K562 (cell line): Measurements from ENCODE around the gene RBM3. TPM values are rescaled to one million over a fixed set of nuclear protein-coding genes. Genes with fewer than 3 reads are reported as not detected.
A peak's percentile ranks its signal among the peaks of the same experiment; 100 is the strongest.

Experiments used
- ATAC-seq: fragments of 200-7000 bp; cut with Tn5 transposase; 3 replicates; pipeline ENCODE4 v1.9.1; 2020; ENCODE audit warnings: moderate library complexity
- BruUV-seq: library from RNA; stranded (reverse); fragments of 400-500 nt; replicated peaks from 2 replicates; lab custom pipeline; 2021; lab: Mats Ljungman, UMichigan
- CTCF ChIA-PET: fragments of 300-600 bp; formaldehyde crosslinking; extraction: SDS; loops from one replicate; lab custom pipeline; 2021; ENCODE audit warnings: low intra/inter-chr PET ratio; lab: Yijun Ruan, JAX
- POLR2A ChIA-PET: fragments of 300-600, 350-650 bp; sonication (Branson Sonifier 250); formaldehyde crosslinking; extraction: SDS; loops from one replicate; lab custom pipeline; 2021; ENCODE audit warnings: antibody characterized with exemption, inconsistent platforms; lab: Yijun Ruan, JAX
- DNase-seq, 4 experiments: peaks; one replicate each; pipeline versions ENCODE4 v3.0.0 to v3.0.0-alpha.2; 2011 to 2018; ENCODE audit warnings: low spot score in 3 of 4, mixed read lengths in 3 of 4; ENCODE audit errors: extremely low read depth in 1 of 4
- FAIRE-seq: peaks from 2 replicates; lab custom pipeline; 2011; peaks lifted over from hg19 to GRCh38; lab: Jason Lieb, UNC
- H2AFZ ChIP-seq: 2 replicates; pipeline ENCODE4 v1.6.0; 2011; ENCODE audit warnings: low read depth, low read length, control low read depth, inconsistent platforms
- H3K27ac ChIP-seq: fragments of 200-600 bp; 3 replicates; pipeline ENCODE4 v1.8.0; 2011; ENCODE audit warnings: low read depth, mild to moderate bottlenecking, control low read depth, inconsistent platforms, low read length, moderate library complexity, mixed read lengths; ENCODE audit errors: extremely low read depth
- H3K27me3 ChIP-seq, 2 experiments: fragments of 300-600 bp in 1 of 2; 2 replicates in 1 of 2; 3 replicates in 1 of 2; pipeline versions ENCODE4 v1.6.0 to v1.8.0; 2011; ENCODE audit warnings: inconsistent platforms in 2 of 2, low read length in 2 of 2, mild to moderate bottlenecking in 1 of 2, mixed read lengths in 1 of 2, moderate library complexity in 1 of 2; ENCODE audit not compliant: control insufficient read depth in 2 of 2, insufficient read depth in 2 of 2
- H3K36me3 ChIP-seq: fragments of 300-600 bp; 3 replicates; pipeline ENCODE4 v1.8.0; 2011; ENCODE audit warnings: mild to moderate bottlenecking, low read length, inconsistent platforms; ENCODE audit not compliant: control insufficient read depth, insufficient read depth
- H3K4me1 ChIP-seq, 2 experiments: fragments of 200-600 bp in 1 of 2; replicated peaks in 1 of 2; 2 replicates in 1 of 2; 3 replicates in 1 of 2; pipeline versions ENCODE4 v1.5.1 to v1.8.0; 2011; ENCODE audit warnings: inconsistent platforms in 2 of 2, low read length in 2 of 2, mild to moderate bottlenecking in 1 of 2, mixed read lengths in 1 of 2, moderate library complexity in 1 of 2; ENCODE audit not compliant: control insufficient read depth in 2 of 2, insufficient read depth in 2 of 2
- H3K4me2 ChIP-seq: 2 replicates; pipeline ENCODE4 v1.6.1; 2011; ENCODE audit warnings: low read length, control low read depth, inconsistent platforms, mixed read lengths; ENCODE audit not compliant: insufficient read depth
- H3K4me3 ChIP-seq: fragments of 200-600 bp; sonication (generic), shearing (Covaris generic); 2 replicates; pipeline ENCODE4 v1.5.1; 2016; ENCODE audit warnings: control low read depth, inconsistent platforms
- H3K79me2 ChIP-seq: fragments of 200-600 bp; 3 replicates; pipeline ENCODE4 v1.8.0; 2011; ENCODE audit warnings: low read length, inconsistent platforms; ENCODE audit not compliant: control insufficient read depth, insufficient read depth
- H3K9ac ChIP-seq, 2 experiments: 2 replicates each; pipeline versions ENCODE4 v1.6.0 to v1.6.1; 2011; ENCODE audit warnings: low read depth in 2 of 2, low read length in 2 of 2, control low read depth in 1 of 2, inconsistent platforms in 1 of 2, mild to moderate bottlenecking in 1 of 2, mixed read lengths in 1 of 2; ENCODE audit not compliant: insufficient read depth in 1 of 2
- H3K9me1 ChIP-seq: one replicate; pipeline ENCODE4 v1.6.0; 2011; ENCODE audit warnings: inconsistent platforms, mild to moderate bottlenecking, low read length, moderate library complexity; ENCODE audit not compliant: control insufficient read depth, insufficient read depth
- H3K9me3 ChIP-seq: replicated peaks from 2 replicates; pipeline ENCODE4 v1.5.1; 2011; ENCODE audit warnings: low read depth, low read length, inconsistent platforms; ENCODE audit not compliant: control insufficient read depth, insufficient read depth
- H4K20me1 ChIP-seq: replicated peaks from 2 replicates; pipeline ENCODE4 v1.6.1; 2011; ENCODE audit warnings: low read length, inconsistent platforms, mixed read lengths; ENCODE audit not compliant: control insufficient read depth, insufficient read depth
- ARNT ChIP-seq, 2 experiments: fragments of 450-650 bp; IDR thresholded peaks; 2 replicates each; pipeline ENCODE4 v1.6.1; 2016; ENCODE audit warnings: mild to moderate bottlenecking in 1 of 2
- C11orf30 ChIP-seq: fragments of 450-650 bp; IDR thresholded peaks from 2 replicates; pipeline ENCODE4 v1.6.1; 2016; ENCODE audit warnings: low read depth, mild to moderate bottlenecking
- CBFB ChIP-seq: sonication (generic); formaldehyde crosslinking; IDR thresholded peaks from 2 replicates; pipeline ENCODE4 v1.4.0; 2020; ENCODE audit warnings: mild to moderate bottlenecking, missing genetic modification reagents
- CEBPG ChIP-seq, 3 experiments: fragments of 200-800 bp in 1 of 3; sonication (Bioruptor generic) in 1 of 3; sonication (generic) in 1 of 3; formaldehyde crosslinking in 1 of 3; IDR thresholded peaks in 2 of 3; conservative IDR thresholded peaks in 1 of 3; 2 replicates each; pipeline versions ENCODE4 v1.6.1 to v1.8.0; 2016 to 2022; ENCODE audit warnings: missing compliant biosample characterization in 2 of 3, missing genetic modification characterization in 2 of 3, mild to moderate bottlenecking in 1 of 3, missing genetic modification reagents in 1 of 3
- CTBP1 ChIP-seq: fragments of 450-650 bp; IDR thresholded peaks from 2 replicates; pipeline ENCODE4 v1.6.1; 2016; ENCODE audit warnings: borderline replicate concordance
- EP300 ChIP-seq: IDR thresholded peaks from 2 replicates; pipeline ENCODE4 v1.6.1; 2012; ENCODE audit warnings: low read length, improper control_type of control experiment
- EP400 ChIP-seq: fragments of 450-650 bp; IDR thresholded peaks from 2 replicates; pipeline ENCODE4 v1.6.1; 2017; ENCODE audit warnings: antibody characterized with exemption, mild to moderate bottlenecking, moderate library complexity
- ESRRA ChIP-seq: fragments of 450-650 bp; IDR thresholded peaks from 2 replicates; pipeline ENCODE4 v1.6.1; 2014; ENCODE audit warnings: low read depth, mild to moderate bottlenecking, moderate library complexity, borderline replicate concordance
- FOXK1 ChIP-seq: sonication (generic); formaldehyde crosslinking; IDR thresholded peaks from 2 replicates; pipeline ENCODE4 v1.8.0; 2022; ENCODE audit warnings: missing genetic modification reagents, mild to moderate bottlenecking, borderline replicate concordance
- GABPA ChIP-seq: fragments of 200-800 bp; sonication (Bioruptor generic); conservative IDR thresholded peaks from 2 replicates; pipeline ENCODE4 v1.6.1; 2016; ENCODE audit warnings: low read depth, missing genetic modification characterization, missing compliant biosample characterization
- GTF2F1 ChIP-seq: IDR thresholded peaks from 2 replicates; pipeline ENCODE4 v1.6.1; 2011; ENCODE audit warnings: low read depth, low read length, improper control_type of control experiment
- HDGF ChIP-seq: fragments of 450-650 bp; IDR thresholded peaks from 2 replicates; pipeline ENCODE4 v1.6.1; 2016
- HES1 ChIP-seq: fragments of 450-650 bp; IDR thresholded peaks from 2 replicates; pipeline ENCODE4 v1.6.1; 2016; ENCODE audit warnings: low read depth, mild to moderate bottlenecking, moderate library complexity
- MLX ChIP-seq, 2 experiments: fragments of 450-650 bp in 1 of 2; sonication (generic) in 1 of 2; formaldehyde crosslinking; conservative IDR thresholded peaks; 2 replicates each; pipeline versions ENCODE4 v1.4.0 to v1.8.1; 2020 to 2022; ENCODE audit warnings: mild to moderate bottlenecking in 1 of 2, missing genetic modification reagents in 1 of 2
- NCOA6 ChIP-seq: fragments of 450-650 bp; IDR thresholded peaks from 2 replicates; pipeline ENCODE4 v1.6.1; 2017; ENCODE audit warnings: mild to moderate bottlenecking
- NR4A1 ChIP-seq, 2 experiments: fragments of 250-450 bp in 1 of 2; fragments of 450-650 bp in 1 of 2; sonication (Bioruptor Pico) in 1 of 2; IDR thresholded peaks; 2 replicates each; pipeline versions ENCODE4 v1.4.0 to v1.6.1; 2016 to 2020; ENCODE audit warnings: mild to moderate bottlenecking in 2 of 2, missing compliant biosample characterization in 1 of 2, missing genetic modification characterization in 1 of 2, moderate library complexity in 1 of 2
- PPARD ChIP-seq: fragments of 250-450 bp; sonication (Bioruptor Pico); IDR thresholded peaks from 2 replicates; pipeline ENCODE4 v1.8.0; 2022; ENCODE audit warnings: inconsistent platforms, mild to moderate bottlenecking, moderate library complexity
- SIN3B ChIP-seq: fragments of 450-650 bp; IDR thresholded peaks from 2 replicates; pipeline ENCODE4 v1.6.1; 2017; ENCODE audit warnings: low read depth, mild to moderate bottlenecking, moderate library complexity
- SMAD4 ChIP-seq: fragments of 250-450 bp; sonication (Bioruptor Pico); conservative IDR thresholded peaks from 2 replicates; pipeline ENCODE4 v1.8.0; 2021; ENCODE audit warnings: inconsistent platforms, mild to moderate bottlenecking, moderate library complexity
- SNAPC5 ChIP-seq: fragments of 250-450 bp; sonication (Bioruptor Pico); IDR thresholded peaks from 2 replicates; pipeline ENCODE4 v1.8.0; 2021; ENCODE audit warnings: moderate library complexity, mild to moderate bottlenecking, inconsistent platforms
- STAT5B ChIP-seq: fragments of 250-450 bp; sonication (Bioruptor Pico); IDR thresholded peaks from 2 replicates; pipeline ENCODE4 v1.8.0; 2021; ENCODE audit warnings: mild to moderate bottlenecking, inconsistent platforms
- TAF9B ChIP-seq: fragments of 450-650 bp; IDR thresholded peaks from 2 replicates; pipeline ENCODE4 v1.6.1; 2018; ENCODE audit warnings: mild to moderate bottlenecking; ENCODE audit not compliant: partially characterized antibody
- TRIM28 ChIP-seq: fragments of 450-650 bp; IDR thresholded peaks from 2 replicates; pipeline ENCODE4 v1.6.1; 2017
- ZNF134 ChIP-seq: fragments of 250-450 bp; sonication (Bioruptor Pico); conservative IDR thresholded peaks from 2 replicates; pipeline ENCODE4 v1.4.0; 2020
- ZNF589 ChIP-seq: fragments of 200-800 bp; sonication (Bioruptor generic); IDR thresholded peaks from 2 replicates; pipeline ENCODE4 v1.6.1; 2016; ENCODE audit warnings: low read depth, missing genetic modification characterization, missing compliant biosample characterization
- WGBS: fragments of 100-300 bp; shearing (Covaris generic); methylation state at CpG from one replicate; pipeline ENCODE4 v1.1.6; 2016; ENCODE audit warnings: low coverage, mixed read lengths; ENCODE audit not compliant: insufficient coverage; ENCODE audit errors: missing lambda C conversion rate; 5-methylcytosine and 5-hydroxymethylcytosine counted together
- in situ Hi-C: fragments of 300-500 bp; cut with MboI; formaldehyde crosslinking; loops from 4 replicates; pipeline ENCODE4 v1.15.0; 2018; ENCODE audit warnings: inconsistent platforms, mixed read lengths
- intact Hi-C: fragments of 100-400 bp; cut with micrococcal nuclease; formaldehyde crosslinking; loops from 2 replicates; pipeline ENCODE4 v1.14.2; 2022
- polyA plus RNA-seq, 8 experiments: library from polyadenylated mRNA; depleted of rRNA in 4 of 8; stranded (reverse) in 5 of 8; unstranded in 3 of 8; fragments of >200 nt; fragmentation: Nextera tagmentation in 2 of 8; fragmentation: Illumina TruSeq in 1 of 8; extraction: Ambion mirVana in 2 of 8; extraction: Trizol in 1 of 8; gene quantifications; 2 replicates each; pipeline versions ENCODE4 v1.2.1 to v1.2.3, GENCODE V29; 2011 to 2014; ENCODE audit warnings: inconsistent platforms in 1 of 8, missing spikeins in 1 of 8
- total RNA-seq, 7 experiments: library from RNA; depleted of rRNA in 6 of 7; stranded (reverse); fragments of >200 nt in 6 of 7; fragmentation: Illumina TruSeq in 2 of 7; extraction: Trizol in 2 of 7; gene quantifications; 2 replicates each; pipeline versions ENCODE4 v1.2.1 to v1.2.3, GENCODE V29; 2011 to 2021; ENCODE audit warnings: low replicate concordance in 1 of 7

RBM3 gene
- total and polyA plus RNA-seq, 9 of the 15 experiments (the other 6 are each of a cell fraction or from before 2014, with no cell fraction given), result 70.3 to 272 (median 209) TPM

- intact Hi-C loops (no loop called here), in situ Hi-C loops (no loop called here)
- DNase-seq (no peak), ATAC-seq (peak; percentile 62), FAIRE-seq (no peak)
- Histone ChIP-seq H3K4me2 (no peak overlapping the region), H3K27ac (no peak overlapping the region), H3K4me1 (peaks cover 4 to 13% of the 10 kb centered on the region in 2 experiments; a peak in 3 of 5 replicates), H3K9me3 (no peaks in the 10 kb centered on the region), H2AFZ (no peak overlapping the region), H3K9ac (peak overlapping the region in 1 of 2 experiments; percentile 64; a peak in 2 of 4 replicates), H3K4me3 (no peak overlapping the region), H3K79me2 (no peaks in the 10 kb centered on the region), H3K9me1 (no peaks in the 10 kb centered on the region), H3K36me3 (no peaks in the 10 kb centered on the region), H3K27me3 (no peaks in the 10 kb centered on the region), H4K20me1 (no peaks in the 10 kb centered on the region)
- BruUV-seq, result no TSS peak
- 60% methylated on average over 5 of the region's 5 CpGs for WGBS
- CTCF ChIA-PET, result no interaction called here
- POLR2A ChIA-PET, result interaction anchor here (1.2 kb wide), 1 partner anchor 18 kb away, joined by 3 read pairs; no protein-coding TSS in a partner anchor
- TF ChIP-seq ARNT (IDR thresholded peaks at IDR 0.05) (no peak), CEBPG (CRISPR knock-in tag; IDR thresholded peaks at IDR 0.05) (peak; percentile 29; the same call in 1 of the 2 replicates), CEBPG (tag; conservative IDR thresholded peaks at IDR 0.05 in 1 of 2, IDR thresholded peaks at IDR 0.05 in 1 of 2) (peak in 1 of 2 experiments; percentile 41; a peak in 1 of 4 replicates), SNAPC5 (CRISPR knock-in tag) (no peak), GTF2F1 (no peak), CBFB (CRISPR knock-in tag) (no peak), NR4A1 (CRISPR knock-in tag; IDR thresholded peaks at IDR 0.05) (no peak), NR4A1 (tag; IDR thresholded peaks at IDR 0.05) (no peak), SMAD4 (CRISPR knock-in tag) (peak; percentile 25; the same call in 1 of the 2 replicates), TRIM28 (no peak), ESRRA (no peak), CTBP1 (peak; percentile 15; the same call in 1 of the 2 replicates), HDGF (no peak), MLX (CRISPR knock-in tag; conservative IDR thresholded peaks at IDR 0.05) (no peak), PPARD (CRISPR knock-in tag) (no peak), C11orf30 (no peak), FOXK1 (CRISPR knock-in tag) (no peak), HES1 (no peak), STAT5B (CRISPR knock-in tag) (no peak), ZNF589 (0 out of 2 replicates have a peak, but pooled peaks have one; percentile 19), TAF9B (no peak), EP300 (no peak), ZNF134 (CRISPR knock-in tag) (peak; percentile 76), NCOA6 (no peak), EP400 (no peak), SIN3B (no peak), GABPA (tag) (no peak)
Observed at GRCh38 chrX:48616576-48616975, 42.3 kb downstream of the RBM3 start.
